HEK293T (cell line): ENCODE data around the gene CNTNAP1.

Source experiments
- CTBP1 ChIP-seq: fragments of 450-650 bp; IDR thresholded peaks from 2 replicates; pipeline ENCODE4 v1.6.1; 2016; ENCODE audit warnings: borderline replicate concordance
- FOXK2 ChIP-seq: fragments of 450-650 bp; IDR thresholded peaks from 2 replicates; pipeline ENCODE4 v1.6.1; 2016; ENCODE audit warnings: mild to moderate bottlenecking
- L3MBTL2 ChIP-seq: fragments of 450-650 bp; conservative IDR thresholded peaks from 2 replicates; pipeline ENCODE4 v1.6.1; 2016; ENCODE audit warnings: mild to moderate bottlenecking
- NFRKB ChIP-seq: fragments of 450-650 bp; IDR thresholded peaks from 2 replicates; pipeline ENCODE4 v1.6.1; 2016; ENCODE audit warnings: mild to moderate bottlenecking, moderate library complexity
- SUZ12 ChIP-seq: fragments of 450-650 bp; IDR thresholded peaks from 2 replicates; pipeline ENCODE4 v1.6.1; 2016; ENCODE audit warnings: mild to moderate bottlenecking
- TARDBP ChIP-seq: fragments of 450-650 bp; IDR thresholded peaks from 2 replicates; pipeline ENCODE4 v1.6.1; 2016
- ZNF384 ChIP-seq: fragments of 450-650 bp; IDR thresholded peaks from 2 replicates; pipeline ENCODE4 v1.6.1; 2016

DNA sequence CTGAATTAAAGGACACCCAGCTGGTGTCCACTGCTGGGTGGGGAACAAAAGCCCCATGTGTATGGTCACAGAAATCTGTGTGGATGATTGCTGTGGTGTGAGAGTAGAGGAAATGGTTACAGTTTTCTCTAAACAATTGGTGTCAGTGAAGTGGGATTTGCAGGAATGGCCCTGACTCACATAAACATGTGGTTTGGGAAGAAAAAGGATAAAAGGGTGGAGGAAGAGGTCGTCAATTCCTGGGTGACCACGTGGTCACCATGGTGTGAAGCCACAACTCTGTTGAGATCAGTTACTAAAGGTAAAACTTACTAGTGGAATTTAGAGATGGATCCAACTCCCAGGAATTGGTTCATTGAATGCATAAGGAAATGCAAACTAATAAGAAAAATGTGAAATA, 26.8 kb upstream of the CNTNAP1 start:
- TF ChIP-seq L3MBTL2: peak; percentile 41; the same call in 1 of the 2 replicates
- no peak for TF ChIP-seq SUZ12
- TF ChIP-seq CTBP1: no peak
- TF ChIP-seq NFRKB: no peak
- TF ChIP-seq ZNF384: no peak
- no peak for TF ChIP-seq TARDBP
- no peak for TF ChIP-seq FOXK2
